A549 treated with CpdA at 1 μM for 4 hours (cell line): Measurements from ENCODE around the gene ETFA. TPM values are rescaled to one million over a fixed set of nuclear protein-coding genes. Genes with fewer than 3 reads are reported as not detected.

Source experiments
- total RNA-seq: library from RNA; stranded (reverse); fragments of 200-300 nt; extraction: Qiagen RNA extraction; gene quantifications from 5 replicates; pipeline ENCODE4 v1.2.3, GENCODE V29; 2022; ENCODE audit warnings: low read depth

The ETFA gene
- total RNA-seq = 233 to 281 TPM (median 267 TPM) in 5 replicates

GRCh38 chr15:76311100-76311953 lies at the start of gene ETFA:
TSS of gene ETFA (minus strand) at chr15:76311469. CDS start at chr15:76311388, 81 bp downstream.

GRCh38 chr15:76336254-76337058 lies 25.2 kb upstream of the ETFA start, which contains the start of gene ISL2:
TSS of gene ISL2 (plus strand) at chr15:76336773. CDS start at chr15:76336884, 111 bp downstream.

Other genes with a start within 250 kb of the ETFA start
- 2.4 to 5.1 TPM (median 4.5 TPM) in 5 replicates for gene ISL2, start 25.3 kb upstream of the ETFA start, total RNA-seq